ENCODE results near the gene AIFM2.

DNA sequence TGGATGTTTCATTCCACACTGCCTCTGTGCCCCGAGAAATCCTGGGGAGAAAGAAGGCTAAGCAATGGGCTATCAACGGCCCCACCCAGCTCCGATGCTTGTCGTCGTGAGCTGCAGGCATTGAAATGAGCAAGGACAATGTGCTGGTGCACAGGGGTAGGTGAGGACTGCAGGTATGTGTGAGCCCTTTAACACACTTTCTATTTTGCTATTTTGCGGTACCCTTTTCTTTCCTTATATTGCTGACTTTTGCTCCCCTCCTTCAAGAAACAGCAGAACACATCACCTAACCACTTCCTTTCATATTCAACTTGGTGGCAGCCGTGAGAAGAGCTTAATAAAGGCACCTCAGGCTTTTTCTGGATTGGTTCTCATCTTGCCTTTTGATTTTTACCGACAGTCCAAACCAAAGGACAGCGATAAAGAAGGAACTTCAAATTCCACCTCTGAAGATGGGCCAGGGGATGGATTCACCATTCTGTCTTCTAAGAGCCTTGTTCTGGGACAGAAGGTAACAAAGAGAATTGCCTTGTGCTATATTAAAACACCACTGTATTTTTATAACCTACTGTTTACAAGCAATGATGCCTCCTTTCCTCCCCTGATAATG is 39.2 kb downstream of the AIFM2 start:
- no peak for TF ChIP-seq CSRNP3 (CRISPR knock-in tag; IDR thresholded peaks at IDR 0.05)
- TF ChIP-seq ZC3H10 (CRISPR knock-in tag; IDR thresholded peaks at IDR 0.05), result no peak
- TF ChIP-seq ZNF8 (CRISPR knock-in tag; IDR thresholded peaks at IDR 0.05), result no peak
- no peak for TF ChIP-seq SNAI2 (CRISPR knock-in tag; IDR thresholded peaks at IDR 0.05)

Measured in SK-N-SH treated with all-trans-retinoic acid at 6 μM for 48 hours (cell line).